ENCODE data around the gene ARHGEF28. TPM values are rescaled to one million over a fixed set of nuclear protein-coding genes. Genes with fewer than 3 reads are reported as not detected.

Gene ARHGEF28
- total and polyA plus RNA-seq, 7 experiments from 2014 or later: 0.03 to 0.47 TPM; not detected in 5

DNA sequence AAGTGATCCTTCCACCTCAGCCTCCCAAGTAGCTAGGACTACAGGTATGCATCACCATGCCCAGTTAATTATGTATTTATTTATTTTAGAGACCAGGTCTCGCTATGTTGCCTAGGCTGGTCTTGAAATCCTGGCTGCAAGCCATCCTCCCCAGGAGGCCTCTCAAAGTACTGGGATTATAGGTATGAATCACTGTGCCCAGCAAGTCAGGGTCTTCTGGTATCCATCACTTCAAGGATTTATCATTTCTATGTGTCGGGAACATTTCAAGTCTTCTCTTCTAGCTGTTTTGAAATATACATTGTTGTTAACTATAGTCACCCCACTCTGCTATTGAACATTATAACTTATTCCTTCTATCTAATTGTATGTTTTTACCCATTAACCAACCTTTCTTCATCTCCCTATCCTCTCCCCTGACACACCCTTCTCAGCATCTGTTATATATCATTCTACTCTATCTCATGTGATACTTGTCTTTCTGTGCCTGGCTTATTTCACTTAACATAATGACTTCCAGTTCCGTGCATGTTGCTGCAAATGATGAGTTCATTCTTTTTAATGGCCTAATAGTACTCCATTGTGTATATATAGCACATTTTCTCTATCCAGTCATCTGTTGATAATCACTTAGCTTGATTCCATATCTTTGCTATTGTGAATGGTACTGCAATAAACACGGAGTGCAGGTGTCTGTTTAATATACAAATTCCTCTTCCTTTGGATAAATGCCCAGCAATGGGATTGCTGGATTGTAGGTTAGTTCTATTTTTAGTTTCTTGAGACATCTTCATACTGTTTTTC is 34.1 kb upstream of the ARHGEF28 start:
- ATAC-seq (no peak), DNase-seq (no peak)
- Histone ChIP-seq H3K4me1 (ENCODE audit: control insufficient read depth in 2 of 2, insufficient read depth in 2 of 2, low read length in 2 of 2) (no peaks in the 10 kb centered on the region), H3K9me3 (ENCODE audit: control insufficient read depth in 2 of 3, low read length in 3 of 3) (no peaks in the 10 kb centered on the region), H3K36me3 (ENCODE audit: control insufficient read depth in 2 of 3, insufficient read depth in 3 of 3, low read length in 3 of 3) (no peaks in the 10 kb centered on the region), H3K27ac (ENCODE audit: low read depth, low read length) (no peak overlapping the region), H3K4me3 (ENCODE audit: low read length) (no peak overlapping the region), H3K27me3 (ENCODE audit: control insufficient read depth in 2 of 2, insufficient read depth in 2 of 2, low read length in 2 of 2) (no peaks in the 10 kb centered on the region)
- ChIA-PET POLR2A (no interaction called here), CTCF (interaction anchor here (0.5 to 5.0 kb wide), 7 partner anchors 10 to 310 kb away, joined by 3 to 44 read pairs (median 3); no protein-coding TSS in a partner anchor)
- H3K9me3 Mint-ChIP-seq: no peaks in the 10 kb centered on the region
- no peak overlapping the region for H3K27ac Mint-ChIP-seq
- no peaks in the 10 kb centered on the region for H3K4me1 Mint-ChIP-seq
- no peak overlapping the region for H3K4me3 Mint-ChIP-seq
- intact Hi-C loops (cut with micrococcal nuclease): loop anchor here (1.0 to 5.0 kb wide), 4 partner anchors 100 to 1057 kb away; no protein-coding TSS in a partner anchor
- peaks cover 0 to 5% (median 0%) of the 10 kb centered on the region in 5 donors for H3K27me3 Mint-ChIP-seq
- no peaks in the 10 kb centered on the region for H3K36me3 Mint-ChIP-seq

DNA sequence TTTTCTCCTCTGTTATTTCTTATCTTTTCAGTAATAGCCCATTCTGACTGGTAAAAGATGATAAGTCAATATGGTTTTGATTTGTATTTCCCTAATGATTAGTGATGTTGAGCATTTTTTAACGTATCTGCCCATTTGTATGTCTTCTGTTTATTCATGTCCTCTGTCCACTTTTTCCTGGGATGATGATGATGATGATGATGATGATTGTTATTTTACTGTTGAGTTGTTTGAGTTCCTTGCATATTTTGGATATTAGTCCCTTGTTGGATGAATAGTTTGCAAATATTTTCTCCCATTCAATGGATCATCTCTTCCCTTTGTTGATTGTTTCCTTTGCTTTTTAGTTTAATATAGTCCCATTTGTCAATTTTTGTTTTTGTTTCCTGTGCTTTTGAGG is 33.4 kb upstream of the ARHGEF28 start:
- Mint-ChIP-seq H3K27me3 (peaks cover 0 to 5% (median 0%) of the 10 kb centered on the region in 5 donors), H3K4me1 (no peaks in the 10 kb centered on the region), H3K4me3 (no peak overlapping the region), H3K27ac (no peak overlapping the region), H3K9me3 (no peaks in the 10 kb centered on the region), H3K36me3 (no peaks in the 10 kb centered on the region)
- ATAC-seq (no peak), DNase-seq (no peak)
- no peaks in the 10 kb centered on the region for H3K27me3 ChIP-seq (ENCODE audit: control insufficient read depth in 2 of 2, insufficient read depth in 2 of 2, low read length in 2 of 2)
- no peaks in the 10 kb centered on the region for H3K4me1 ChIP-seq (ENCODE audit: control insufficient read depth in 2 of 2, insufficient read depth in 2 of 2, low read length in 2 of 2)
- no peak overlapping the region for H3K4me3 ChIP-seq (ENCODE audit: low read length)
- no peaks in the 10 kb centered on the region for H3K36me3 ChIP-seq (ENCODE audit: control insufficient read depth in 2 of 3, insufficient read depth in 3 of 3, low read length in 3 of 3)
- intact Hi-C loops (cut with micrococcal nuclease): loop anchor here (5.0 kb wide), 2 partner anchors 100 to 310 kb away; no protein-coding TSS in a partner anchor
- POLR2A ChIA-PET: no interaction called here
- H3K9me3 ChIP-seq (ENCODE audit: control insufficient read depth in 2 of 3, low read length in 3 of 3): no peaks in the 10 kb centered on the region
- H3K27ac ChIP-seq (ENCODE audit: low read depth, low read length): no peak overlapping the region
- CTCF ChIA-PET: interaction anchor here (5.0 kb wide), 1 partner anchor 200 kb away, joined by 44 read pairs; no protein-coding TSS in a partner anchor

DNA sequence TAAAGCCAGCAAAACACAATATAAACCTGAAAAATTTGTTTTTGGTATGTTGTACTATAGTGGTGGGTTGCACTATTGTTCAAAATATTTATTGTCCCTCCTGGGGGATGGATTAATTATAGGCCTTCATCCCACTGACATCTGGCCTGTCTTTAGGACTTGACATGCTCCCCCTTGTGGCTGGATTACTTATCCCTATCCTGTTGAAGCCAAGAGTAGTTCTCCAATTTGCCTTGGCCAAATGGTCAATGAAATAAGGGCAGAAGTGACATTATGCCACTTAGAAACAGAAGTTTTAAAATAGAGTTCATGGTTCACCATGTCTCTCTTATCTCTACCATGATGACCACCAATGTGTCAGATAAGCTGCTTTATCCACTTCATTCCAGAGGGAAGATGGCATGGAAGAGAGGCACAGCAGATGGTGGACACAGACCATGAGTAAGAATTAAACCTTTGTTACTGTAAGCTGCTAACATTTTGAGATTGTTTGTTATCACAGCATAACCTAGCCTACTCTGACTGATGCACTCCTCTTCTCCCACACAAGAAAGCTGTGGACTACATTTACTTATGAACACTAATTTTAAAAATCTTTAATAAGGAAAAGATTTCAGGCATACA is 29.2 kb upstream of the ARHGEF28 start:
- Histone ChIP-seq H3K9me3 (ENCODE audit: control insufficient read depth in 2 of 3, low read length in 3 of 3) (no peaks in the 10 kb centered on the region), H3K4me3 (ENCODE audit: low read length) (no peak overlapping the region), H3K4me1 (ENCODE audit: control insufficient read depth in 2 of 2, insufficient read depth in 2 of 2, low read length in 2 of 2) (no peaks in the 10 kb centered on the region), H3K27me3 (ENCODE audit: control insufficient read depth in 2 of 2, insufficient read depth in 2 of 2, low read length in 2 of 2) (no peaks in the 10 kb centered on the region), H3K27ac (ENCODE audit: low read depth, low read length) (no peak overlapping the region), H3K36me3 (ENCODE audit: control insufficient read depth in 2 of 3, insufficient read depth in 3 of 3, low read length in 3 of 3) (no peaks in the 10 kb centered on the region)
- H3K36me3 Mint-ChIP-seq: peaks cover 0 to 3% (median 0%) of the 10 kb centered on the region in 5 donors
- DNase-seq: no peak
- no peak overlapping the region for H3K4me3 Mint-ChIP-seq
- ATAC-seq: no peak
- H3K27ac Mint-ChIP-seq: no peak overlapping the region
- H3K27me3 Mint-ChIP-seq: peaks cover 2 to 24% (median 13%) of the 10 kb centered on the region in 5 donors
- ChIA-PET CTCF (interaction anchor here (0.9 kb wide), 1 partner anchor 196 kb away, joined by 4 read pairs; no protein-coding TSS in a partner anchor), POLR2A (no interaction called here)
- no peaks in the 10 kb centered on the region for H3K4me1 Mint-ChIP-seq
- peaks cover 0 to 4% (median 3%) of the 10 kb centered on the region in 11 donors for H3K9me3 Mint-ChIP-seq
- intact Hi-C loops (cut with micrococcal nuclease): loop anchor here in 1 of 2 donors (2.0 kb wide), 1 partner anchor 78 kb away; no protein-coding TSS in a partner anchor

DNA sequence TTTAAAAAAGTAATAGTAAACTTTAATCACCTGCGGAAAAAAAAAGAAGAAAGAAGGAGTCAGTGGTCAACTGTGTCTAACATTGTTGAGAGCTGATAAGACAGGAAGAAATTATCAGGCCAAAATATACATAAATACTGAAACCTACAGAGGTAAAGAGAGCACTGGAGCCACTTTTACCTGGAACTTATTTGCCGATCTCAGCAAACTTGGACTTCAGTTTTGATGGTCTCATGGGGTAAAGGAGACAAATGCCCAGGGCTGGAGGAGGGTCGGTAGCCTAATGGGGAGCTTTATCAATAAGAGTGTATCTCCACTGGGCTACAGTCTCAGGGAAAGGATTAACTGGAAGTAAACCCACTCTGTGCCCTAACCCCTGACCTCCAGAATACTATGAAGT is 26.6 kb upstream of the ARHGEF28 start:
- Histone ChIP-seq H3K4me1 (ENCODE audit: control insufficient read depth in 2 of 2, insufficient read depth in 2 of 2, low read length in 2 of 2) (no peaks in the 10 kb centered on the region), H3K27me3 (ENCODE audit: control insufficient read depth in 2 of 2, insufficient read depth in 2 of 2, low read length in 2 of 2) (no peaks in the 10 kb centered on the region), H3K27ac (ENCODE audit: low read depth, low read length) (no peak overlapping the region), H3K36me3 (ENCODE audit: control insufficient read depth in 2 of 3, insufficient read depth in 3 of 3, low read length in 3 of 3) (no peaks in the 10 kb centered on the region), H3K4me3 (ENCODE audit: low read length) (no peak overlapping the region), H3K9me3 (ENCODE audit: control insufficient read depth in 2 of 3, low read length in 3 of 3) (no peaks in the 10 kb centered on the region)
- Mint-ChIP-seq H3K36me3 (peaks cover 0 to 3% (median 0%) of the 10 kb centered on the region in 5 donors), H3K4me1 (peaks cover 0 to 4% (median 0%) of the 10 kb centered on the region in 7 donors), H3K9me3 (peaks cover 0 to 9% (median 5%) of the 10 kb centered on the region in 11 donors), H3K27ac (no peak overlapping the region), H3K27me3 (peaks cover 4 to 22% (median 16%) of the 10 kb centered on the region in 5 donors), H3K4me3 (no peak overlapping the region)
- POLR2A ChIA-PET: no interaction called here
- intact Hi-C loops (cut with micrococcal nuclease): no loop called here
- DNase-seq: no peak
- CTCF ChIA-PET: no interaction called here
- ATAC-seq: no peak

DNA sequence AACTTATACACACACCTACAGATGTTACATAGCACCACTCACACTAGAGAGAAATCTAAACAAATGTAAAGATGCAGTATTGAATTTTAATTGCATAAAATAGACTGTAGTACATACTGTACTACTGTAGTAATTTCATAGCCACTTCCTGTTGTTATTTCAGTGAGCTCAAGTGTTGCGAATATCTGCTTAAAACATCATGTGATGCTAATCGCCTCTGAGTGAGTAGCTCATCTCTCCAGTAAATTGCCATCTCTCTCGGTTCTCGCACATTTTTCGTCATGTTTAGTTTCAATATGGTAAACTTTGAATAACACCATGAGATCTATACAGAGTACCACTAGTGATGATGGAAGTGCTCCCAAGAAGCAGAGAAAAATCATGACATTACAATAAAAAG is 22.0 kb upstream of the ARHGEF28 start:
- ATAC-seq: peak; percentile 56
- no peak for DNase-seq
- ChIA-PET CTCF (no interaction called here), POLR2A (no interaction called here)
- Mint-ChIP-seq H3K9me3 (peaks cover 0 to 9% (median 5%) of the 10 kb centered on the region in 11 donors), H3K27me3 (peaks cover 9 to 25% (median 15%) of the 10 kb centered on the region in 5 donors), H3K36me3 (no peaks in the 10 kb centered on the region), H3K4me3 (no peak overlapping the region), H3K4me1 (peaks cover 0 to 4% (median 0%) of the 10 kb centered on the region in 7 donors), H3K27ac (no peak overlapping the region)
- Histone ChIP-seq H3K27me3 (ENCODE audit: control insufficient read depth in 2 of 2, insufficient read depth in 2 of 2, low read length in 2 of 2) (no peaks in the 10 kb centered on the region), H3K27ac (ENCODE audit: low read depth, low read length) (no peak overlapping the region), H3K36me3 (ENCODE audit: control insufficient read depth in 2 of 3, insufficient read depth in 3 of 3, low read length in 3 of 3) (no peaks in the 10 kb centered on the region), H3K4me1 (ENCODE audit: control insufficient read depth in 2 of 2, insufficient read depth in 2 of 2, low read length in 2 of 2) (no peaks in the 10 kb centered on the region), H3K4me3 (ENCODE audit: low read length) (no peak overlapping the region), H3K9me3 (ENCODE audit: control insufficient read depth in 2 of 3, low read length in 3 of 3) (no peaks in the 10 kb centered on the region)
- intact Hi-C loops (cut with micrococcal nuclease): no loop called here

DNA sequence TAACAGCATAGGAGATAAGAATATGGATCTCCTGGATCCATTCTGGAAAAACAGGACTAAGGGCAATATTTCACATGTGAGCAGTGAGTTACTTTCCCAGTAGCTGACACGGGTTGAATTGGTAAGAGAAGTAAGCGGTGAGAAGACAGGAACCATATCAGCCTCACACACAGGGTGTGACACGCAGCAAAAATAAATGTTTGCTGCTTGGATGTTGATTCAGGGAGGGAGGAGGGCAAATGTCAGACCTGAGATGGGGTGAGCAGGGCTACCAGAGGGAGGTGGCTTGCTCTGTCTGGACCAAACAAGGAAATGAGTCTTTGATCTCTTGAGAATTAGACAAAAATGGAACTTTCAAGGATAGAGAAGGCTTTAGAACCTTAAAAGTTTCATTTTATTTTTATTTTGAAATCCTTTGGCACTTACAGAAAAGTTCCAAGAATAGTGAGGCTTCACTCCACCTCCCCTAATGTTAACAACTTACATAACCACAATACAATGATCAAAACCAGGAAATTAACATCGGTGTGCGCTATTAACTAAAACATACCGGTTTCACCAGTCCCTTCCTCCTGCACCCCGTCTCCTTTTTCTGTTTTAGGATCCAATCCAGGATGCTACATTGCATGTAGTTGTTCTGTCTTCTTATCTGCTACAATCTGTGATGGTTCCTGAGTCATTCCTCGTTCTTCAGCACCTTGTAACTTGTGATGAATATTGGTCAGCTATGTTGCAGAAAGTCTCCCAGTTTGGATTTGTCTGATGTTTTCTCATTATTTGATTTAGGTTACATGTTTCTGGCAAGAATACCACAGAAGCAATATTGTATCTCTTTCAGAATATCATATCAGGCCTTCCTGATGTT is 20.5 kb upstream of the ARHGEF28 start:
- H3K4me1 ChIP-seq (ENCODE audit: control insufficient read depth in 2 of 2, insufficient read depth in 2 of 2, low read length in 2 of 2): no peaks in the 10 kb centered on the region
- H3K36me3 ChIP-seq (ENCODE audit: control insufficient read depth in 2 of 3, insufficient read depth in 3 of 3, low read length in 3 of 3): no peaks in the 10 kb centered on the region
- Mint-ChIP-seq H3K9me3 (peaks cover 0 to 9% (median 5%) of the 10 kb centered on the region in 11 donors), H3K27ac (no peak overlapping the region), H3K27me3 (peaks cover 9 to 24% (median 15%) of the 10 kb centered on the region in 5 donors), H3K4me1 (peaks cover 0 to 4% (median 0%) of the 10 kb centered on the region in 7 donors), H3K4me3 (no peak overlapping the region), H3K36me3 (no peaks in the 10 kb centered on the region)
- DNase-seq (no peak), ATAC-seq (no peak)
- ChIA-PET CTCF (no interaction called here), POLR2A (no interaction called here)
- H3K27me3 ChIP-seq (ENCODE audit: control insufficient read depth in 2 of 2, insufficient read depth in 2 of 2, low read length in 2 of 2): no peaks in the 10 kb centered on the region
- H3K4me3 ChIP-seq (ENCODE audit: low read length): no peak overlapping the region
- intact Hi-C loops (cut with micrococcal nuclease): no loop called here
- no peak overlapping the region for H3K27ac ChIP-seq (ENCODE audit: low read depth, low read length)
- H3K9me3 ChIP-seq (ENCODE audit: control insufficient read depth in 2 of 3, low read length in 3 of 3): no peaks in the 10 kb centered on the region

Data from naive thymus-derived CD4-positive, alpha-beta T cell (primary cell).